ENCODE results near the gene PHIP.
"Not testable (repeated sequence)": the region's sequence is repeated elsewhere in the genome, so short reads cannot be mapped to it uniquely, and the experiment has no call there.

Gene PHIP

GRCh38 chr6:78947529-78947928, 130.5 kb downstream of the PHIP start:
- in situ Hi-C loops (cut with MboI; ENCODE audit: low sequenced_read_pairs, unreplicated experiment): no loop called here
- no peak for TF ChIP-seq CTCF (IDR thresholded peaks at IDR 0.05; ENCODE audit: borderline replicate concordance, control extremely low read depth, extremely low read depth, insufficient read depth, missing control alignments)

GRCh38 chr6:78942446-78942845, 135.6 kb downstream of the PHIP start:
- no peak for DNase-seq (ENCODE audit: low spot score)
- in situ Hi-C loops (cut with MboI; ENCODE audit: low sequenced_read_pairs, unreplicated experiment): no loop called here
- TF ChIP-seq CTCF (IDR thresholded peaks at IDR 0.05; ENCODE audit: borderline replicate concordance, control extremely low read depth, extremely low read depth, insufficient read depth, missing control alignments): no peak

More at GRCh38 chr6:78947529-78947928, 130.5 kb downstream of the PHIP start:
- DNase-seq (ENCODE audit: low spot score): no peak

GRCh38 chr6:78936515-78936914, 141.5 kb downstream of the PHIP start:
- in situ Hi-C loops (cut with MboI; ENCODE audit: low sequenced_read_pairs, unreplicated experiment): no loop called here
- TF ChIP-seq CTCF (IDR thresholded peaks at IDR 0.05; ENCODE audit: borderline replicate concordance, control extremely low read depth, extremely low read depth, insufficient read depth, missing control alignments): no peak
- DNase-seq (ENCODE audit: low spot score): no peak

GRCh38 chr6:78935553-78935952, 142.5 kb downstream of the PHIP start:
- no peak for DNase-seq (ENCODE audit: low spot score)
- TF ChIP-seq CTCF (IDR thresholded peaks at IDR 0.05; ENCODE audit: borderline replicate concordance, control extremely low read depth, extremely low read depth, insufficient read depth, missing control alignments): no peak
- in situ Hi-C loops (cut with MboI; ENCODE audit: low sequenced_read_pairs, unreplicated experiment): no loop called here

- TF ChIP-seq CTCF (IDR thresholded peaks at IDR 0.05; ENCODE audit: borderline replicate concordance, control extremely low read depth, extremely low read depth, insufficient read depth, missing control alignments): no peak
- in situ Hi-C loops (cut with MboI; ENCODE audit: low sequenced_read_pairs, unreplicated experiment): no loop called here
- no peak for DNase-seq (ENCODE audit: low spot score)
Observed at GRCh38 chr6:78925317-78925716, 152.7 kb downstream of the PHIP start.

GRCh38 chr6:78921168-78921567, 156.9 kb downstream of the PHIP start:
- in situ Hi-C loops (cut with MboI; ENCODE audit: low sequenced_read_pairs, unreplicated experiment); DNase-seq (ENCODE audit: low spot score): not testable (repeated sequence)

- in situ Hi-C loops (cut with MboI; ENCODE audit: low sequenced_read_pairs, unreplicated experiment): no loop called here
- no peak for TF ChIP-seq CTCF (IDR thresholded peaks at IDR 0.05; ENCODE audit: borderline replicate concordance, control extremely low read depth, extremely low read depth, insufficient read depth, missing control alignments)
- DNase-seq (ENCODE audit: low spot score): no peak
Observed at GRCh38 chr6:78917788-78918187, 160.3 kb downstream of the PHIP start.

Measured in GM13976 (cell line).